RWPE1 (cell line): ENCODE measurements around the gene CPN2.
A peak's percentile ranks its signal among the peaks of the same experiment; 100 is the strongest.

Experiments
- CTCF ChIA-PET: fragments of 350-600 bp; sonication (Branson Sonifier 250); formaldehyde crosslinking; extraction: SDS; loops from one replicate; lab custom pipeline; 2021; lab: Yijun Ruan, JAX
- POLR2A ChIA-PET: fragments of 400-600 bp; formaldehyde crosslinking; extraction: SDS; loops from one replicate; lab custom pipeline; 2020; ENCODE audit warnings: antibody characterized with exemption; ENCODE audit not compliant: low non-redundant PET; lab: Yijun Ruan, JAX
- DNase-seq: peaks from one replicate; pipeline ENCODE4 v3.0.0; 2012; ENCODE audit warnings: low spot score
- H3K27ac ChIP-seq: fragments of 450-650 bp; 2 replicates; pipeline ENCODE4 v1.5.1; 2017
- TF ChIP-seq, protein P1 (sequence below): fragments of 450-650 bp; conservative IDR thresholded peaks from 2 replicates; pipeline ENCODE4 v1.5.1; 2017; ENCODE audit warnings: low read depth, mild to moderate bottlenecking

The CPN2 gene

DNA sequence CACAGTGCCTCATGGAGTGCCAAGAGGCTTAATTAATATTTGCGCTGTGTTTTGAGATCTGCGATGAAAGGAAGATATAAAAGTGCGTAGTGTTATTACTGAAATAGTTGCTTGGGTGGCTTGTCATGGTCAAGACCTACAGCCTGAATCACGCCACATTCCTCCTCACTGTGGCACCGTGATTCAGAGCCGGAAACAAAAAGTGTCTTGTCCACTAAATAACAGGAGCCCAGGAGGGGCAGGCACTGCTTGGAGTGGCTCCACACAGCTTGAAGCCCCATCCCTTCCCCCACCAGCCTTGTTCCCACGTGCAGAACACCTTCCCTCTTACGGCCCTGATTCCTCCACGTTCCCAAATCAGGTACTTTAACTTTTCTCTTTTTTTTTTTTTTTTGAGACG is 19.6 kb upstream of the CPN2 start:
- no peak overlapping the region for H3K27ac ChIP-seq
- ChIA-PET CTCF (interaction anchor here (0.7 kb wide), 1 partner anchor 31 kb away, joined by 5 read pairs; no protein-coding TSS in a partner anchor), POLR2A (no interaction called here)
- TF ChIP-seq, protein P1, sequence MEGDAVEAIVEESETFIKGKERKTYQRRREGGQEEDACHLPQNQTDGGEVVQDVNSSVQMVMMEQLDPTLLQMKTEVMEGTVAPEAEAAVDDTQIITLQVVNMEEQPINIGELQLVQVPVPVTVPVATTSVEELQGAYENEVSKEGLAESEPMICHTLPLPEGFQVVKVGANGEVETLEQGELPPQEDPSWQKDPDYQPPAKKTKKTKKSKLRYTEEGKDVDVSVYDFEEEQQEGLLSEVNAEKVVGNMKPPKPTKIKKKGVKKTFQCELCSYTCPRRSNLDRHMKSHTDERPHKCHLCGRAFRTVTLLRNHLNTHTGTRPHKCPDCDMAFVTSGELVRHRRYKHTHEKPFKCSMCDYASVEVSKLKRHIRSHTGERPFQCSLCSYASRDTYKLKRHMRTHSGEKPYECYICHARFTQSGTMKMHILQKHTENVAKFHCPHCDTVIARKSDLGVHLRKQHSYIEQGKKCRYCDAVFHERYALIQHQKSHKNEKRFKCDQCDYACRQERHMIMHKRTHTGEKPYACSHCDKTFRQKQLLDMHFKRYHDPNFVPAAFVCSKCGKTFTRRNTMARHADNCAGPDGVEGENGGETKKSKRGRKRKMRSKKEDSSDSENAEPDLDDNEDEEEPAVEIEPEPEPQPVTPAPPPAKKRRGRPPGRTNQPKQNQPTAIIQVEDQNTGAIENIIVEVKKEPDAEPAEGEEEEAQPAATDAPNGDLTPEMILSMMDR = no peak
- no peak for DNase-seq

DNA sequence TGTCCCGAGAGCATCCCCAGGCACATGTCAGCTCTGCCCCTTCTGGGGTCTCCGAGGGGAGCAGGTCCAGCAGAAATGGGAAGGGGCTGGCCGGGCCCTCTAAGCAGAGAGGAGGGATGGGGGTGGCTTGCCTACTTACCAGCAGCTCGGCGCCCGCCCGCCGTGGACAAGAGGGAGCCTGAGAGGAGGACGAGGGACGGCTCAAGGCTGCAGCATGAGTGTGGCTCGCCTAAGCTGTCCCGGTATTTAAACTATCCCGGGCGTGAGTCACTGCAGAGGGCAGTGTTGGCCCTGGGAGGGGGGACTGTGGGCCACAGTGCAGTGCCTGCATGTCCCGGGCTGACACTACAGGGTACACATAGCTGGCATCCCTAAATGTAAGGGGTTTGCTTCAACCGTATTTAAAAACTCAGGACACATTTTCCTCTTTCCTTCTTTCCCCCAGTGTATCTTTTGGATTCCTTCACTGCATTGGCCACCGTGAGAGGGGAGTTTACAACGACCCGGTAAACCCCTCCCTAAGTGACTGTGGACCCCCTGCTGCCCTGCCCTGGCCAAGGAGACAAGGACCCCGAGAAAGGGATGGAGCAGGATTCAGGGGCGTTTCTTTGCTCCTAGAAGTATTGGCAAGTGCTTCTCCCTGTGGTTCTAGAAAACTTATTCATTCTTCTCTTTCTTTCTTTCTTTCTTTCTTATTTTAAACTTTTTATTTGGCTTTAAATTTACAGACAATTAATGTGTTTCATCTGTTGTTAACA is 18.6 kb upstream of the CPN2 start, which contains the start of gene LRRC15:
Gene LRRC15, minus strand, starts transcription at position 222 of the 758 bp plus-strand sequence. CDS start 8,700 bp downstream, outside the sequence.
- no peak within 1 kb of the TSS for H3K27ac ChIP-seq
- POLR2A ChIA-PET = no interaction called here
- CTCF ChIA-PET = interaction anchor here (0.9 kb wide), 1 partner anchor 26 kb away, joined by 4 read pairs; no protein-coding TSS in a partner anchor
- TF ChIP-seq, protein P1 = no peak
- peak; percentile 22 for DNase-seq

DNA sequence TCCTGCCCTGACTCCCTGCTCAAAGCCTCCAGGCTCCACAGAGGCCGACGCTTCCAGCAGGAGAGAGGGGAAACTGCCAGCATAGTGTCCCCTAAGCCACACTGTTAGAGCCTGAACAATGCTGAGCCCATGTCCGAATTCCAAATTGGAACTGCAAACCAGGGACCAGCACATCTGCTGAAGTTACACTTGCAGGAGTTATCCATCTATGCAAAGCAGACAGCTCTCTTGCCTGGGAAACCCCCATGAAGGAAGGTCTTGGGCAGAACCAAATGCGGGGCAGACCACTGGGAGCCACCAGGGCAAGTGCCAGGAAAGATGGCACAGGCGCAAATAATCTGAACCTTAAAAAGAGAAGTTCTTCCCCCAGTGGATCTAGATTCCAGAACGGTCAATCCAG is 17.8 kb upstream of the CPN2 start:
- TF ChIP-seq, protein P1 = no peak
- ChIA-PET CTCF (no interaction called here), POLR2A (no interaction called here)
- DNase-seq = no peak
- no peak overlapping the region for H3K27ac ChIP-seq

DNA sequence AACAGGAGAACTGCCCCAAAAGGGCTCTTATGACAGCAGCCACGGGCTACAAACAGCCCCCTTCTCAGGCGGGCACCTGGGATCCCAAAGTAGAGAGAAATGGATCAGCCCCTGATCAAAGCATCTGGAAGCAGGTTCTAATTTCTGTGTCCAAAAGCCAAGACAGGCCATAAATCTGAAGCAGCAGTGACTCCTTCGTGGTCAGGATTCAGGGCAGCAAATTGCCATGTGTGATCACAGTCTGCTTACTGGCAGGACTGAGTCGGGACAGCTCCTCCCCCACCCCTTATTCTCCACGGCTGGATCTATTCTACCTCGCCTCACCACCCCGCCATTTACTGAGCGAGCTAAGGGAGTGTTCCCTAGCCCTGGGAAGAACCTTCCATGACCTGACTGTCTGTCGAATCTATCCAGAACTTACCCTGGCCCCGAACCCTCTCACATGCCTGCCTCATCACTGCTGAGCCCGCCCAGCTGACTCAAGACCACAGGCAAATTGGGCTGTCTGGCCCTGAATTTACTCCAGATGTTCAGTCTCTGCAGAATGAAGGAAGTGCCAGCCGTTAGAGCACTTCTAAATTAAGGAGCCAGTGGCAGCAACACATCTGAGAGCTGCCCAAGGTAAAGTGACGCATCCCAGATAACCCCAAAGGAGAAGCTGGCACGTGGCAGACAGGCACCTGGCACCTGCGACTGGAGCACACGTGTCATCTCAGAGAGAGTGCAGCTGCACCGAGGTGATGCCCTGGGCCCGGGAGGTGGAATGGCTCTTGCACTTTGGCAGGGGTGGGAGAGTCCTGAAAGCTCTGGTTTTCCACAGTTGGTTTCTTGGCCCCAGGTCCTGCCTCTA is 17.1 kb upstream of the CPN2 start:
- H3K27ac ChIP-seq = no peak overlapping the region
- ChIA-PET CTCF (no interaction called here), POLR2A (no interaction called here)
- TF ChIP-seq, protein P1 = no peak
- DNase-seq = no peak

DNA sequence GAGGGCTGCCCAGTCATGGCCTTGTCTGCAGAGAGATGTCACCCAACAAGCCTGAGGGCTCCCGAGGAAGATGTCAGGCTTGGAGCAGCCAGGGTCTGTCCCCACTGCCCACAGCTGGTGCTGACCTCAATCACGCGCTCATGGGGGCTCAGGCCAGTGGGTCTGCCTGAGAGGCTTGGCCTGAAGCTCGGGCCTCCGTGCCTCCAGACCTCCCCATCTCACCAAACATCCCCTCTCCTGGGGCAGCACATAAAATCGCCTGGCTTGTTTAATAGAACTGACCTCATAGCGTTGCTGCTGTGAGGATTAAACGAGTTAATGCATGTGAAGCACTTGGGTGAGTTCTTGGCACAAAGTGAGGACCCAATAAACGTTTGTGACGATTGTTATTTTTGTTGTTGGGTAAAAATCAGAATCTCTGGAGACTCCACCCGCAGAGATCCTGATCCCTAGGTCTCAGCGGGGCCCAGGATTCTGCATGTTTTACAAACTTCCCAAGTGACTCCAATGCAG is 14.9 kb upstream of the CPN2 start:
- no peak overlapping the region for H3K27ac ChIP-seq
- TF ChIP-seq, protein P1 = no peak
- DNase-seq = no peak
- POLR2A ChIA-PET = no interaction called here
- CTCF ChIA-PET = interaction anchor here (0.6 to 2.2 kb wide), 3 partner anchors 22 to 135 kb away, joined by 3 to 12 read pairs (median 3); no protein-coding TSS in a partner anchor

DNA sequence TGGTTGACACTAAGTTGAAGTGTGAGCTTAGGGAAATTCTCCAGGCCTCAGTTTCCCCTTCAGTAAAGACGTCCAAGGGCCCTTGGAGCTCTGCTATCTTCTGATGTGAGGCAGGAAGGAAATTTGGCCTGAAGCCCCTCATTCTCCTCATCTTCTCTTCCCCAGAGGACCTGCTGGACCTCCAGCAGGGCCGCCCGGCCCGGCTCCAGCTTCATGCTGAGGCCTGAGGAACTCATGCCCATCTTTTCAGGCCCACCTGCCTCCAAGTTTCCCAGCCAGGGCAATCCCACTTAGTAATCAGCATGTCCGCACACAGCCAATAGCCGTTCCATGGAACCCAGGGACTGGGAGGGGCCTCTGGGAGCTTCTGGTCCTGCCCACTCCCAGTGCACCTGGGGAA is 14.4 kb upstream of the CPN2 start:
- DNase-seq = no peak
- TF ChIP-seq, protein P1 = no peak
- ChIA-PET CTCF (interaction anchor here (0.6 to 2.2 kb wide), 2 partner anchors 21 to 186 kb away, joined by 4 to 12 read pairs; no protein-coding TSS in a partner anchor), POLR2A (no interaction called here)
- H3K27ac ChIP-seq = no peak overlapping the region
